Breast epithelium (tissue), 4 donors: ENCODE measurements around the gene KBTBD2. TPM values are rescaled to one million over a fixed set of nuclear protein-coding genes. Genes with fewer than 3 reads are reported as not detected.
"Not testable (repeated sequence)": the region's sequence is repeated elsewhere in the genome, so short reads cannot be mapped to it uniquely, and the experiment has no call there.

Experiments
- DNase-seq, 2 donors: peaks; one replicate each; pipeline ENCODE4 v3.0.0-alpha.2; 2019; ENCODE audit warnings: low spot score in 2 of 2
- H3K27ac ChIP-seq, 2 donors: fragments of 200-600 bp; sonication (generic) in 1 of 2; one replicate each; pipeline ENCODE4 v1.5.1; 2016 to 2019; ENCODE audit warnings: mild to moderate bottlenecking in 1 of 2
- H3K27me3 ChIP-seq, 2 donors: fragments of 200-600 bp; sonication (generic) in 1 of 2; one replicate each; pipeline versions ENCODE4 v1.5.1 to v1.6.0; 2017 to 2019; ENCODE audit warnings: control low read depth in 1 of 2, mild to moderate bottlenecking in 1 of 2
- H3K36me3 ChIP-seq: fragments of 200-600 bp; one replicate; pipeline ENCODE4 v1.5.1; 2019
- H3K4me1 ChIP-seq, 2 donors: fragments of 200-600 bp; sonication (generic); one replicate each; pipeline ENCODE4 v1.5.1; 2016 to 2019; ENCODE audit warnings: control low read depth in 1 of 2
- H3K4me3 ChIP-seq, 3 donors: fragments of 200-600 bp; sonication (generic); 1 replicate in 2 of 3; 2 replicates in 1 of 3; pipeline ENCODE4 v1.5.1; 2016 to 2019; ENCODE audit warnings: mild to moderate bottlenecking in 3 of 3, moderate library complexity in 2 of 3
- H3K9me3 ChIP-seq, 2 donors: fragments of 200-600 bp; sonication (generic) in 1 of 2; one replicate each; pipeline ENCODE4 v1.5.1; 2016 to 2019; ENCODE audit warnings: control low read depth in 1 of 2
- intact Hi-C: fragments of 100-400 bp; cut with DNase I; formaldehyde crosslinking; loops from one replicate; pipeline ENCODE4 v1.15.1; 2023; ENCODE audit warnings: low total_unique reads
- total RNA-seq, 3 donors: library from RNA; depleted of rRNA; stranded (reverse); fragments of >200 nt; gene quantifications; one replicate each; pipeline ENCODE4 v1.1.0, GENCODE V29; 2016

Gene KBTBD2
- total RNA-seq, 3 donors from 2014 or later, result 36.7 to 55.9 (median 38.9) TPM

DNA sequence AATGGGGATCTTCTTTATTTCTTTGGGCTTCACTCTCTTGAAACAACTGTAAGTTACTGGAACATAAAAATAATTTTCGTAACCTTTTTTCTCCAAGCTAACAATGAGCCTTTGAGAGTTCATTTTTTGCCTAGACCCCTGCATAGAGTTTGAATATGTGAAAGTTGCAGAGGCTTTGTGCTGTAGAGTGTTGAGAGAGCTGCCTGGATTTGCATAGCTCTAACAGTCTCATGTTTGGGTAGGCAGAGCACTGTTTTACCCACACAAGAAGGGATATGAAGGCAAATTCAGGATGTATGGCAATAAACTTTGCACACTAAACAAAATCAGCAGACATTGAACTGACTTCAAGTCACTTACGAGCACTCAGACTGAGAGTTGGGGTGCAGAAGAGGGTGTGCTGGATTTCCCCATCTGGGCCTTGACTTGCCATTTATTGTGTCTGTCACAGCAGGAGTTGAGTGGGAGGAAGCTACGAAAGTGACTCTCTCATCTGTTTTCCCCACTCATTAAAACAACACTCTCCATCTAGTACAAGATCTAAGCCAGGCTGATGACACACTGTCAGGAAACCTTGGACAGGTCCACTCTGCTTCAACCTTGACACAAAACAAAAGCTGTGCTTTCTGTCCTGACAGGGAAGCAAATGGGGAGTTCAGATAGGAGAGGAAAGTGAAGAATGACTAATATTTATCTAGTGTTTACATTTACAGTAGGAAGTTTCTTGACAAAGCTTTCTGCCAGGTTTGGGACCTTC, 62.4 kb downstream of the KBTBD2 start:
- H3K4me3 ChIP-seq, DNase-seq, H3K27me3 ChIP-seq, H3K4me1 ChIP-seq, H3K36me3 ChIP-seq, H3K9me3 ChIP-seq, H3K27ac ChIP-seq, intact Hi-C loops: not testable (repeated sequence)

Other genes with a start within 250 kb of the KBTBD2 start
- 100 to 1,000 TPM in 2 of 3 donors, 10 to 100 TPM in 1; 74.9 to 236 (median 100) TPM for gene FKBP9, start 65.7 kb upstream of the KBTBD2 start, total RNA-seq
- 10 to 100 TPM; 22.2 to 42.3 (median 27.5) TPM for gene NT5C3A, start 171.0 kb upstream of the KBTBD2 start, total RNA-seq
- 10 to 100 TPM in 2 of 3 donors, 1 to 10 TPM in 1; 8.5 to 17.0 (median 13.4) TPM for gene RP9, start 217.6 kb upstream of the KBTBD2 start, total RNA-seq
- 10 to 100 TPM; 27.4 to 49.5 (median 43.6) TPM for gene BBS9, start 237.8 kb upstream of the KBTBD2 start, total RNA-seq